GM12801 (cell line): ENCODE results near the gene MRPL32.

ENCODE experiments used
- CTCF ChIP-seq: IDR thresholded peaks from one replicate; pipeline ENCODE4 v1.5.1; 2011; ENCODE audit warnings: control low read depth; ENCODE audit not compliant: insufficient read length; ENCODE audit errors: extremely low read depth

The MRPL32 gene

DNA sequence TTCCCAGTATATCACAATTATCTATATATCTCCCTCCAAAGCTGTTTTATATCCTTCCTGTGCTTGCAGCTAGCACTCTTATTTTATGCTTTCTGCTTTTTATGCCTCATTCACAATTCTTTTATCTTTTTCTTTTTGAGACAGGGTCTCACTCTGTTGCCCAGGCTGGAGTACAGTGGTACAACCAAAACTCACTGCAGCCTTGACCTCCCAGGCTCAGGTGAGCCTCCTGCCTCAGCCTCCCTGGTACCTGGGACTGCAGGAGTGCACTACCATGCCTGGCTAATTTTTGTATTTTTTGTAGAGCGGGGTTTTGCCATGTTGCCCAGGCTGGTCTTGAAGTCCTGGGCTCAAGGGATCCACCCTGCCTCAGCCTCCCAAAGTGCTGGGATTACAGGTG, 26.0 kb upstream of the MRPL32 start:
- no peak for TF ChIP-seq CTCF

GRCh38 chr7:42907316-42907715, 24.9 kb upstream of the MRPL32 start:
- no peak for TF ChIP-seq CTCF

DNA sequence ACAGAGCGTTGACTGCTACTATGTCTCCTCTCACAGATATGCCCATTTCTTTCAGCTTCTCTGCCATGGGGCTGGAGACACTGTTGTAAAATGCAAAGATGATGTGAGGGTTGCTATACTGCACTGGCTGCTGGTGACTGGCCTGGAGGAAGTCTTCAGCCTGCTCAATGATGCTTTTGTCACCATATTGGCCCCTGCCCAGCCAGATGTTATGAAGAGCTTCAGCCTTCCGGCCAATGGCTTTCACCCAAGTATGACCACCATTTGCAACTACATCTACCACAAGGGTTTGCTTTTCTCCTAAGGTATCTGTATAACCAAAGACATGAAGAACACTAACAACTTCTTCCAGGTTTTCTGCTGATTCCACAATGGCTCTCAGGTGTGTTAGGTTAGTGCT, 21.9 kb upstream of the MRPL32 start:
- TF ChIP-seq CTCF: no peak

DNA sequence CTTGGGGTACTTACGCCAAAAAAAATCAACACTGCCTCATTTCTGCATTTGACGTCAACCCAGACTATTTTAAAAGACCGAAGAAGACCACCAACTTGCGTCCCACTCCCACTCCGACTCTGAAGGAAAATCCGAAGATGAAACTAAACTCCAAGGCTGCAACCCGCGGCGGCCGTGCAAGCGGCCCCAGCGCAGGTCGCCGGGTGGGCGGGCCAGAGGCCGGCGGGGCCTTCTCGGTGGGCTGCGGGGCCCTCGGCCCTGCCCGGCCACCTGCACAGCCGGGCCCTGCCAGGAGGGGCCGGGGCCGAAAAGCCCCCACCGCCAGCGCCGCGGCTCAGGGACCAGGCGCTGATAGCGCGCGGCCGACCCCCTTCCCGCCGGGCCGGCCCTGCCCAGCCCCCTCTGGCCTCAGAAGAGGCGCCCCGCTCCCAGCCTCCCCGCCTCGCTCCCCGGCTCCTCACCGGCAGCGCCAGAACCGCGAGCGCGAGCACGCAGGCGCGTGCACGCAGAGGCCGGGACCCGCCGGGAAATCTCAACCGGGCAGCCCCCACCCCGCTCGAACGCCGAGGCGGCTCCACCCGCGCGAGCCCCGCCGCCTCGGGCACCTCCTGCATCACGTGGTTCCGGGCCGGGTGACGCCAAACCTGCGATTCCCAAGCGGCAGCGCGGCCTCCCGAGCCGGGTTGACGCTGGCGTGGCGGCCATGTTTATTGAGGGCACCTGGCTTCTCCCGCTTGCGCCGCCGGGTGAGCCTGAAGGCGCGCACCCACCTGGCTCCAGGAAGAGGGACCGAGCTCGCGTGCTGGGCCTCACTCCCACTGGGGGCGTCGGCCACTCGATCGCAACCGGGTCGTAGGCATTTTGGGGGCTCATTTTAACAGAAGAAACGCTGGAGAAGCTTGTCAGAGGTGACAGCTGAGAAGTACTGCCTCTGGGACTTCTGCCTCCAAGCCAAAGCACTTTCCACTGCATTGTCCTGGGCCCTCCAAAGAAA, 20.4 kb upstream of the MRPL32 start, which contains the start of gene C7orf25:
C7orf25 (minus strand) TSS at position 617 of the 994 bp plus-strand sequence. CDS start 1,170 bp downstream, outside the sequence.
- TF ChIP-seq CTCF: no peak

DNA sequence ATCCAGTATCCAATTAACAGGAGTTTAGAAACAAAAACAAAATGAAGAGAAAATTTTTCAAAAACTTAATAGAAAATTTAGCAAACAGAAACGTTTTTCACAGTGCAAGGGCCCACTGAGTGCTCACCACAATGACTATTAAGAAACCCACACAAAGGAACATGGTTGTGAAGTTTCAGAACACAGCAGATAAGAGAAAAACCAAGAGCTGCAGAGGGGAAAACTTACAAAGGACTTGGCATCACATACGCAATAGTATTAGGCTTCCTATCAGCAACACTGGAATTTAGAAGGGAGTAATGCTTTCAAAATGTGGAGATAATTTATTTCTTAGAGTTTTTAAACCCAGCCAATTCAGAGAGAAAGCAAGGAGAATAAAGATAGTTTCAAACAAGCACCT, 18.6 kb upstream of the MRPL32 start:
- TF ChIP-seq CTCF: no peak

GRCh38 chr7:42914009-42914408, 18.2 kb upstream of the MRPL32 start:
- TF ChIP-seq CTCF: no peak

- no peak for TF ChIP-seq CTCF
These were observed 17.6 kb upstream of the MRPL32 start for GRCh38 chr7:42914421-42915045.
